Epithelial cell of proximal tubule (primary cell): ENCODE measurements around the gene POLR2H. TPM values are rescaled to one million over a fixed set of nuclear protein-coding genes. Genes with fewer than 3 reads are reported as not detected.

ENCODE experiments used
- DNase-seq: peaks from one replicate; pipeline ENCODE4 v3.0.0-alpha.2; 2011; ENCODE audit warnings: low read depth
- H3K4me3 ChIP-seq: 2 replicates; pipeline ENCODE4 v1.5.1; 2011; ENCODE audit warnings: low read depth, mild to moderate bottlenecking, low read length
- CTCF ChIP-seq: conservative IDR thresholded peaks from 2 replicates; pipeline ENCODE4 v1.5.1; 2012; ENCODE audit warnings: low read depth, mild to moderate bottlenecking, low read length
- total RNA-seq: library from RNA; depleted of rRNA; stranded (reverse); fragments of >200 nt; gene quantifications from 2 replicates; pipeline ENCODE4 v1.2.3, GENCODE V29; 2015

Gene POLR2H
- total RNA-seq, 1 donor from 2014 or later = 182 TPM

- TF ChIP-seq CTCF = no peak
- DNase-seq = no peak
- no peak overlapping the region for H3K4me3 ChIP-seq
Measured at GRCh38 chr3:184346480-184347190, 14.9 kb upstream of the POLR2H start.

GRCh38 chr3:184347321-184348056 lies 14.0 kb upstream of the POLR2H start:
- no peak for TF ChIP-seq CTCF
- no peak overlapping the region for H3K4me3 ChIP-seq

GRCh38 chr3:184348057-184348382 lies 13.5 kb upstream of the POLR2H start:
- H3K4me3 ChIP-seq = no peak overlapping the region
- no peak for DNase-seq
- no peak for TF ChIP-seq CTCF

More at GRCh38 chr3:184347321-184348056, 14.0 kb upstream of the POLR2H start:
- no peak for DNase-seq

- no peak for DNase-seq
- no peak overlapping the region for H3K4me3 ChIP-seq
- no peak for TF ChIP-seq CTCF
Measured at GRCh38 chr3:184349563-184350470, 11.7 kb upstream of the POLR2H start.

- no peak for TF ChIP-seq CTCF
- no peak for DNase-seq
- no peak overlapping the region for H3K4me3 ChIP-seq
Measured at GRCh38 chr3:184350618-184351017, 10.9 kb upstream of the POLR2H start.

- H3K4me3 ChIP-seq = no peak overlapping the region
- no peak for DNase-seq
- no peak for TF ChIP-seq CTCF
Measured at GRCh38 chr3:184351511-184352148, 9.9 kb upstream of the POLR2H start.
